Vagina (tissue), 2 donors: Measurements from ENCODE around the gene ROM1.

Experiments
- POLR2A ChIP-seq, 2 donors: fragments of 450-650 bp; IDR thresholded peaks; one replicate each; pipeline ENCODE4 v1.6.1; 2017; ENCODE audit warnings: antibody characterized with exemption in 2 of 2, mild to moderate bottlenecking in 2 of 2, moderate library complexity in 2 of 2
- POLR2AphosphoS5 ChIP-seq, 2 donors: sonication (generic); formaldehyde crosslinking; IDR thresholded peaks; one replicate each; pipeline ENCODE4 v1.9.0; 2017; ENCODE audit warnings: antibody characterized with exemption in 2 of 2, mild to moderate bottlenecking in 2 of 2, low read depth in 1 of 2; ENCODE audit not compliant: insufficient read depth in 1 of 2
- TF ChIP-seq, protein P1 (sequence below), 3 experiments: fragments of 450-650 bp in 2 of 3; fragments of 200-600 bp in 1 of 3; sonication (generic) in 1 of 3; IDR thresholded peaks; one replicate each; pipeline ENCODE4 v1.5.1; 2017 to 2019; ENCODE audit warnings: antibody characterized with exemption in 3 of 3, mild to moderate bottlenecking in 2 of 3, moderate library complexity in 2 of 3

GRCh38 chr11:62647609-62648005, 34.5 kb downstream of the ROM1 start:
- TF ChIP-seq POLR2A (IDR thresholded peaks at IDR 0.05) (no peak), POLR2AphosphoS5 (IDR thresholded peaks at IDR 0.05; ENCODE audit: insufficient read depth in 1 of 2, low read depth in 1 of 2) (no peak)
- TF ChIP-seq, protein P1, sequence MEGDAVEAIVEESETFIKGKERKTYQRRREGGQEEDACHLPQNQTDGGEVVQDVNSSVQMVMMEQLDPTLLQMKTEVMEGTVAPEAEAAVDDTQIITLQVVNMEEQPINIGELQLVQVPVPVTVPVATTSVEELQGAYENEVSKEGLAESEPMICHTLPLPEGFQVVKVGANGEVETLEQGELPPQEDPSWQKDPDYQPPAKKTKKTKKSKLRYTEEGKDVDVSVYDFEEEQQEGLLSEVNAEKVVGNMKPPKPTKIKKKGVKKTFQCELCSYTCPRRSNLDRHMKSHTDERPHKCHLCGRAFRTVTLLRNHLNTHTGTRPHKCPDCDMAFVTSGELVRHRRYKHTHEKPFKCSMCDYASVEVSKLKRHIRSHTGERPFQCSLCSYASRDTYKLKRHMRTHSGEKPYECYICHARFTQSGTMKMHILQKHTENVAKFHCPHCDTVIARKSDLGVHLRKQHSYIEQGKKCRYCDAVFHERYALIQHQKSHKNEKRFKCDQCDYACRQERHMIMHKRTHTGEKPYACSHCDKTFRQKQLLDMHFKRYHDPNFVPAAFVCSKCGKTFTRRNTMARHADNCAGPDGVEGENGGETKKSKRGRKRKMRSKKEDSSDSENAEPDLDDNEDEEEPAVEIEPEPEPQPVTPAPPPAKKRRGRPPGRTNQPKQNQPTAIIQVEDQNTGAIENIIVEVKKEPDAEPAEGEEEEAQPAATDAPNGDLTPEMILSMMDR (IDR thresholded peaks at IDR 0.05) = no peak
